Spleen (tissue), 11 donors: ENCODE measurements around the gene ZGRF1. TPM values are rescaled to one million over a fixed set of nuclear protein-coding genes. Genes with fewer than 3 reads are reported as not detected.

Experiments used
- DNase-seq: peaks from one replicate; pipeline ENCODE4 v3.0.0-alpha.2; 2020
- H3K27ac ChIP-seq, 8 donors: fragments of 200-600 bp; sonication (generic) in 7 of 8; 1 replicate in 4 of 8; 2 replicates in 4 of 8; pipeline versions ENCODE4 v1.5.0 to v1.8.0; 2016 to 2021; ENCODE audit warnings: inconsistent platforms in 4 of 8, mild to moderate bottlenecking in 4 of 8, moderate library complexity in 1 of 8
- H3K27me3 ChIP-seq, 7 donors: fragments of 200-600 bp; sonication (generic) in 6 of 7; replicated peaks in 1 of 7; 1 replicate in 4 of 7; 2 replicates in 3 of 7; pipeline versions ENCODE4 v1.5.0 to v1.8.0; 2016 to 2021; ENCODE audit warnings: inconsistent platforms in 3 of 7, mild to moderate bottlenecking in 1 of 7
- H3K36me3 ChIP-seq, 6 donors: fragments of 200-600 bp; sonication (generic) in 5 of 6; 1 replicate in 4 of 6; 2 replicates in 2 of 6; pipeline versions ENCODE4 v1.5.0 to v1.8.0; 2016 to 2021; ENCODE audit warnings: inconsistent platforms in 2 of 6
- H3K4me1 ChIP-seq, 6 donors: fragments of 200-600 bp; sonication (generic) in 5 of 6; 1 replicate in 3 of 6; 2 replicates in 3 of 6; pipeline versions ENCODE4 v1.5.0 to v1.8.0; 2016 to 2021; ENCODE audit warnings: inconsistent platforms in 3 of 6
- H3K4me3 ChIP-seq, 8 donors: fragments of 200-600 bp; sonication (generic) in 7 of 8; 1 replicate in 4 of 8; 2 replicates in 4 of 8; pipeline versions ENCODE4 v1.5.0 to v1.8.0; 2016 to 2021; ENCODE audit warnings: inconsistent platforms in 4 of 8, mild to moderate bottlenecking in 4 of 8, moderate library complexity in 2 of 8
- H3K9me3 ChIP-seq, 8 donors: fragments of 200-600 bp; sonication (generic) in 7 of 8; 1 replicate in 4 of 8; 2 replicates in 4 of 8; pipeline versions ENCODE4 v1.5.0 to v1.8.0; 2016 to 2021; ENCODE audit warnings: inconsistent platforms in 4 of 8
- CTCF ChIP-seq, 11 experiments: fragments of 200-600 bp in 7 of 11; fragments of 450-650 bp in 4 of 11; sonication (generic) in 4 of 11; IDR thresholded peaks in 8 of 11; conservative IDR thresholded peaks in 3 of 11; 1 replicate in 7 of 11; 2 replicates in 4 of 11; pipeline versions ENCODE4 v1.4.0 to v1.8.0; 2016 to 2021; ENCODE audit warnings: antibody characterized with exemption in 11 of 11, inconsistent platforms in 4 of 11, mild to moderate bottlenecking in 1 of 11
- POLR2A ChIP-seq, 3 donors: fragments of 450-650 bp; IDR thresholded peaks; one replicate each; pipeline ENCODE4 v1.5.1; 2017; ENCODE audit warnings: antibody characterized with exemption in 3 of 3, mild to moderate bottlenecking in 1 of 3
- POLR2AphosphoS5 ChIP-seq, 3 donors: sonication (generic); formaldehyde crosslinking; IDR thresholded peaks; one replicate each; pipeline ENCODE4 v1.5.1; 2017; ENCODE audit warnings: antibody characterized with exemption in 3 of 3
- WGBS, 5 donors: extraction: QIAGEN DNeasy Blood & Tissue Kit in 3 of 5; methylation state at CpG; one replicate each; pipeline versions ENCODE4 v1.1.5 to v1.1.7; 2013 to 2018; 5-methylcytosine and 5-hydroxymethylcytosine counted together
- intact Hi-C: fragments of 100-400 bp; cut with DNase I; formaldehyde crosslinking; loops from one replicate; pipeline ENCODE4 v1.15.0; 2023; ENCODE audit warnings: low total_unique reads
- polyA plus RNA-seq, 3 donors: library from polyadenylated mRNA; stranded (reverse); fragments of 200-250 nt; gene quantifications; one replicate each; pipeline ENCODE4 v1.2.1, GENCODE V29; 2013
- total RNA-seq, 7 donors: library from RNA; depleted of rRNA in 3 of 7; stranded (reverse); fragments of >200 nt in 3 of 7; fragmentation: NEBNext Ultra II Directional in 4 of 7; extraction: Animal tissue kit (Norgen Biotek cat#: 25700) in 4 of 7; gene quantifications; one replicate each; pipeline versions ENCODE4 v1.1.0 to v1.2.1, GENCODE V29; 2016 to 2021
- donor health status: healthy with polysubstance abuse.
- donor health status: DM: no; HTN: no; CAD: no; lungs with moderate emphysema.
- donor health status: DM: no; HTN: no; CAD: no.
- donor health status: Bipolar disorder and iron deficiency.
- donor health status: healthy.
- donor health status: DM: no; HTN: no; CAD: no.
- donor health status: DM: yes; HTN: yes; CAD: no.

Gene ZGRF1
- total and polyA plus RNA-seq, 10 donors = 4.4 to 20.8 (median 10.7) TPM

GRCh38 chr4:112509243-112510141 lies 127.2 kb downstream of the ZGRF1 start:
- Histone ChIP-seq H3K36me3 (no peaks in the 10 kb centered on the region), H3K4me1 (peaks cover 16 to 38% (median 33%) of the 10 kb centered on the region in 6 donors), H3K27me3 (peaks cover 15 to 98% (median 97%) of the 10 kb centered on the region in 7 donors), H3K4me3 (peak overlapping the region in 5 of 8 donors; percentile 10 to 56 (median 16)), H3K27ac (no peak overlapping the region), H3K9me3 (peaks cover 0 to 8% (median 0%) of the 10 kb centered on the region in 8 donors)
- intact Hi-C loops = no loop called here
- no peak for DNase-seq
- no peak for TF ChIP-seq POLR2A (IDR thresholded peaks at IDR 0.05)
- no peak for TF ChIP-seq POLR2AphosphoS5 (IDR thresholded peaks at IDR 0.05)
- TF ChIP-seq CTCF (IDR thresholded peaks at IDR 0.05 in 8 of 11, conservative IDR thresholded peaks at IDR 0.05 in 3 of 11) = no peak
- WGBS, 5 donors = 3 to 6% (median 4%) methylated on average over 45 to 46 of the region's 46 CpGs

- TF ChIP-seq POLR2AphosphoS5 (IDR thresholded peaks at IDR 0.05) (no peak), CTCF (IDR thresholded peaks at IDR 0.05 in 8 of 11, conservative IDR thresholded peaks at IDR 0.05 in 3 of 11) (no peak), POLR2A (IDR thresholded peaks at IDR 0.05) (no peak)
- DNase-seq = no peak
- WGBS, 5 donors = 7 to 10% (median 8%) methylated on average over 6 of the region's 6 CpGs
Observed at GRCh38 chr4:112508356-112508755, 128.4 kb downstream of the ZGRF1 start.

GRCh38 chr4:112504807-112505206 lies 131.9 kb downstream of the ZGRF1 start:
- Histone ChIP-seq H3K9me3 (no peaks in the 10 kb centered on the region), H3K4me1 (peaks cover 6 to 12% (median 10%) of the 10 kb centered on the region in 6 donors), H3K4me3 (no peak overlapping the region), H3K27ac (no peak overlapping the region), H3K36me3 (no peaks in the 10 kb centered on the region), H3K27me3 (peaks cover 2 to 77% (median 55%) of the 10 kb centered on the region in 7 donors)
- TF ChIP-seq CTCF (IDR thresholded peaks at IDR 0.05 in 8 of 11, conservative IDR thresholded peaks at IDR 0.05 in 3 of 11) = no peak
- no peak for TF ChIP-seq POLR2A (IDR thresholded peaks at IDR 0.05)
- TF ChIP-seq POLR2AphosphoS5 (IDR thresholded peaks at IDR 0.05) = no peak
- DNase-seq = no peak
- 76 to 90% (median 86%) methylated on average over 4 of the region's 4 CpGs for WGBS, 5 donors
- intact Hi-C loops = no loop called here

More at GRCh38 chr4:112508356-112508755, 128.4 kb downstream of the ZGRF1 start:
- Histone ChIP-seq H3K36me3 (no peaks in the 10 kb centered on the region), H3K9me3 (peaks cover 0 to 8% (median 0%) of the 10 kb centered on the region in 8 donors), H3K27me3 (peaks cover 15 to 90% (median 85%) of the 10 kb centered on the region in 7 donors), H3K4me1 (peaks cover 16 to 31% (median 27%) of the 10 kb centered on the region in 6 donors), H3K4me3 (no peak overlapping the region), H3K27ac (no peak overlapping the region)
- intact Hi-C loops = no loop called here

GRCh38 chr4:112502871-112503270 lies 133.8 kb downstream of the ZGRF1 start:
- H3K4me1 ChIP-seq = no peaks in the 10 kb centered on the region
- H3K27ac ChIP-seq = no peak overlapping the region
- DNase-seq = no peak
- intact Hi-C loops = no loop called here
- H3K27me3 ChIP-seq = peaks cover 0 to 60% (median 35%) of the 10 kb centered on the region in 7 donors
- no peaks in the 10 kb centered on the region for H3K36me3 ChIP-seq
- WGBS, 5 donors = 72 to 83% (median 78%) methylated on average over 5 of the region's 5 CpGs
- TF ChIP-seq POLR2A (IDR thresholded peaks at IDR 0.05) (no peak), CTCF (IDR thresholded peaks at IDR 0.05 in 8 of 11, conservative IDR thresholded peaks at IDR 0.05 in 3 of 11) (no peak), POLR2AphosphoS5 (IDR thresholded peaks at IDR 0.05) (no peak)
- no peak overlapping the region for H3K4me3 ChIP-seq
- no peaks in the 10 kb centered on the region for H3K9me3 ChIP-seq
